Panc1 (cell line): ENCODE measurements around the gene CTRB1.

Source experiments
- POLR2AphosphoS5 ChIP-seq: IDR thresholded peaks from 2 replicates; pipeline ENCODE4 v1.6.1; 2012; ENCODE audit warnings: mild to moderate bottlenecking, low read depth, low read length, moderate library complexity
- REST ChIP-seq, 2 experiments: IDR thresholded peaks; 2 replicates each; pipeline ENCODE4 v1.6.1; 2011 to 2012; ENCODE audit warnings: low read depth in 2 of 2, control low read depth in 1 of 2, low read length in 1 of 2, mild to moderate bottlenecking in 1 of 2, moderate library complexity in 1 of 2; ENCODE audit not compliant: insufficient read depth in 1 of 2
- SIN3A ChIP-seq: IDR thresholded peaks from 2 replicates; pipeline ENCODE4 v1.6.1; 2012; ENCODE audit warnings: low read depth, mild to moderate bottlenecking, low read length, moderate library complexity, borderline replicate concordance; ENCODE audit not compliant: insufficient read depth
- TCF7L2 ChIP-seq: IDR thresholded peaks from 2 replicates; pipeline ENCODE4 v1.6.1; 2011; ENCODE audit warnings: mild to moderate bottlenecking, low read depth, low read length, inconsistent platforms
- TF ChIP-seq, protein P1 (sequence below): fragments of 450-650 bp; IDR thresholded peaks from 2 replicates; pipeline ENCODE4 v1.5.1; 2017; ENCODE audit warnings: mild to moderate bottlenecking

- no peak for TF ChIP-seq REST (IDR thresholded peaks at IDR 0.05; ENCODE audit: insufficient read depth in 1 of 2, low read depth in 2 of 2, low read length in 1 of 2)
- no peak for TF ChIP-seq POLR2AphosphoS5
- TF ChIP-seq, protein P1, sequence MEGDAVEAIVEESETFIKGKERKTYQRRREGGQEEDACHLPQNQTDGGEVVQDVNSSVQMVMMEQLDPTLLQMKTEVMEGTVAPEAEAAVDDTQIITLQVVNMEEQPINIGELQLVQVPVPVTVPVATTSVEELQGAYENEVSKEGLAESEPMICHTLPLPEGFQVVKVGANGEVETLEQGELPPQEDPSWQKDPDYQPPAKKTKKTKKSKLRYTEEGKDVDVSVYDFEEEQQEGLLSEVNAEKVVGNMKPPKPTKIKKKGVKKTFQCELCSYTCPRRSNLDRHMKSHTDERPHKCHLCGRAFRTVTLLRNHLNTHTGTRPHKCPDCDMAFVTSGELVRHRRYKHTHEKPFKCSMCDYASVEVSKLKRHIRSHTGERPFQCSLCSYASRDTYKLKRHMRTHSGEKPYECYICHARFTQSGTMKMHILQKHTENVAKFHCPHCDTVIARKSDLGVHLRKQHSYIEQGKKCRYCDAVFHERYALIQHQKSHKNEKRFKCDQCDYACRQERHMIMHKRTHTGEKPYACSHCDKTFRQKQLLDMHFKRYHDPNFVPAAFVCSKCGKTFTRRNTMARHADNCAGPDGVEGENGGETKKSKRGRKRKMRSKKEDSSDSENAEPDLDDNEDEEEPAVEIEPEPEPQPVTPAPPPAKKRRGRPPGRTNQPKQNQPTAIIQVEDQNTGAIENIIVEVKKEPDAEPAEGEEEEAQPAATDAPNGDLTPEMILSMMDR = no peak
- TF ChIP-seq TCF7L2 = no peak
- TF ChIP-seq SIN3A = no peak
Observed at GRCh38 chr16:75266738-75267630, 48.2 kb downstream of the CTRB1 start.
